HepG2 (cell line): ENCODE data around the gene CAPSL. TPM values are rescaled to one million over a fixed set of nuclear protein-coding genes. Genes with fewer than 3 reads are reported as not detected.

Source experiments
- ATAC-seq: fragments of 200-7000 bp; cut with Tn5 transposase; 3 replicates; pipeline ENCODE4 v1.9.1; 2020; ENCODE audit warnings: mild to moderate bottlenecking, moderate library complexity
- BruUV-seq: library from RNA; stranded (reverse); fragments of 400-500 nt; replicated peaks from 2 replicates; lab custom pipeline; 2021; lab: Mats Ljungman, UMichigan
- CTCF ChIA-PET: fragments of 300-600 bp; formaldehyde crosslinking; extraction: SDS; loops from one replicate; lab custom pipeline; 2021; ENCODE audit warnings: low total read pairs, inconsistent platforms, low intra/inter-chr PET ratio; lab: Yijun Ruan, JAX
- POLR2A ChIA-PET: fragments of 350-600 bp; sonication (Branson Sonifier 250); formaldehyde crosslinking; loops from one replicate; lab custom pipeline; 2020; ENCODE audit warnings: antibody characterized with exemption, inconsistent platforms; lab: Yijun Ruan, JAX
- DNase-seq: peaks from one replicate; pipeline ENCODE4 v3.0.0-alpha.2; 2015; ENCODE audit warnings: low spot score
- FAIRE-seq: peaks from 3 replicates; lab custom pipeline; 2011; peaks lifted over from hg19 to GRCh38; lab: Jason Lieb, UNC
- H2AFZ ChIP-seq: one replicate; pipeline ENCODE4 v1.6.1; 2011; ENCODE audit warnings: low read length, inconsistent platforms
- H3K27ac ChIP-seq: fragments of 300-600 bp; 3 replicates; pipeline ENCODE4 v1.8.0; 2011; ENCODE audit warnings: mixed run types, mild to moderate bottlenecking, mixed read lengths, low read length, inconsistent platforms; ENCODE audit not compliant: insufficient read depth; ENCODE audit errors: extremely low read length
- H3K27me3 ChIP-seq, 2 experiments: fragments of 200-600 bp in 1 of 2; 2 replicates in 1 of 2; 3 replicates in 1 of 2; pipeline versions ENCODE4 v1.6.0 to v1.8.0; 2011; ENCODE audit warnings: low read length in 2 of 2, mild to moderate bottlenecking in 2 of 2, moderate library complexity in 2 of 2, inconsistent platforms in 1 of 2; ENCODE audit not compliant: insufficient read depth in 2 of 2, control insufficient read depth in 1 of 2
- H3K36me3 ChIP-seq, 2 experiments: fragments of 200-600 bp in 1 of 2; replicated peaks in 1 of 2; 2 replicates in 1 of 2; 3 replicates in 1 of 2; pipeline versions ENCODE4 v1.5.1 to v1.8.0; 2011; ENCODE audit warnings: low read length in 2 of 2, inconsistent platforms in 1 of 2; ENCODE audit not compliant: insufficient read depth in 2 of 2, control insufficient read depth in 1 of 2
- H3K4me1 ChIP-seq: 2 replicates; pipeline ENCODE4 v1.5.1; 2012; ENCODE audit warnings: low read length, inconsistent platforms; ENCODE audit not compliant: insufficient read depth
- H3K4me2 ChIP-seq: 2 replicates; pipeline ENCODE4 v1.6.0; 2011; ENCODE audit warnings: low read depth, low read length, inconsistent platforms
- H3K4me3 ChIP-seq, 3 experiments: fragments of 200-600 bp in 1 of 3; sonication (generic), shearing (Covaris generic) in 1 of 3; replicated peaks in 1 of 3; 2 replicates each; pipeline ENCODE4 v1.5.1; 2011 to 2016; ENCODE audit warnings: low read length in 3 of 3, inconsistent platforms in 2 of 3, low read depth in 2 of 3, mild to moderate bottlenecking in 2 of 3, control low read depth in 1 of 3, mixed read lengths in 1 of 3; ENCODE audit not compliant: insufficient read depth in 1 of 3
- H3K79me2 ChIP-seq: one replicate; pipeline ENCODE4 v1.6.1; 2011; ENCODE audit warnings: low read length, inconsistent platforms; ENCODE audit not compliant: insufficient read depth
- H3K9ac ChIP-seq: 2 replicates; pipeline ENCODE4 v1.6.0; 2011; ENCODE audit warnings: mild to moderate bottlenecking, low read depth, low read length, inconsistent platforms; ENCODE audit not compliant: insufficient read depth
- H3K9me3 ChIP-seq: 2 replicates; pipeline ENCODE4 v1.5.1; 2012; ENCODE audit warnings: mild to moderate bottlenecking, low read length
- H4K20me1 ChIP-seq: 2 replicates; pipeline ENCODE4 v1.6.0; 2011; ENCODE audit warnings: inconsistent platforms, mild to moderate bottlenecking, low read length, moderate library complexity; ENCODE audit not compliant: insufficient read depth
- GABPA ChIP-seq, 2 experiments: IDR thresholded peaks; 2 replicates each; pipeline ENCODE4 v1.6.1; 2011 to 2016; ENCODE audit warnings: low read depth in 2 of 2, low read length in 1 of 2, missing biosample characterization in 1 of 2, missing genetic modification characterization in 1 of 2
- HNRNPK ChIP-seq: fragments of 200-400 bp; formaldehyde crosslinking; IDR thresholded peaks from 2 replicates; pipeline ENCODE4 v1.6.1; 2018; ENCODE audit warnings: low read length, low read depth, moderate library complexity, mild to moderate bottlenecking; ENCODE audit not compliant: poor library complexity, severe bottlenecking
- LCORL ChIP-seq, 2 experiments: fragments of 450-650 bp in 1 of 2; sonication (generic) in 1 of 2; formaldehyde crosslinking in 1 of 2; IDR thresholded peaks; 2 replicates each; pipeline versions ENCODE4 v1.5.0 to v1.6.1; 2017 to 2020; ENCODE audit warnings: antibody characterized with exemption in 1 of 2, missing genetic modification reagents in 1 of 2
- MZF1 ChIP-seq: sonication (generic); formaldehyde crosslinking; IDR thresholded peaks from 2 replicates; pipeline ENCODE4 v1.8.1; 2023; ENCODE audit warnings: mild to moderate bottlenecking, missing genetic modification reagents, borderline replicate concordance
- REPIN1 ChIP-seq: sonication (generic); formaldehyde crosslinking; IDR thresholded peaks from 2 replicates; pipeline ENCODE4 v1.8.0; 2022; ENCODE audit warnings: missing genetic modification reagents, low read depth, mild to moderate bottlenecking, borderline replicate concordance
- SNAI1 ChIP-seq: sonication (generic); formaldehyde crosslinking; IDR thresholded peaks from 2 replicates; pipeline ENCODE4 v1.5.0; 2020; ENCODE audit warnings: mild to moderate bottlenecking, missing genetic modification reagents, borderline replicate concordance
- SOX5 ChIP-seq: IDR thresholded peaks from 2 replicates; pipeline ENCODE4 v1.6.1; 2016; ENCODE audit warnings: borderline replicate concordance
- YEATS4 ChIP-seq: sonication (generic); formaldehyde crosslinking; IDR thresholded peaks from 2 replicates; pipeline ENCODE4 v1.4.0; 2020; ENCODE audit warnings: missing genetic modification reagents, borderline replicate concordance
- ZFP37 ChIP-seq: sonication (generic); formaldehyde crosslinking; IDR thresholded peaks from 2 replicates; pipeline ENCODE4 v1.4.0; 2020; ENCODE audit warnings: missing genetic modification reagents, borderline replicate concordance
- ZNF3 ChIP-seq: IDR thresholded peaks from 2 replicates; pipeline ENCODE4 v1.7.0; 2017; ENCODE audit warnings: inconsistent platforms
- ZNF660 ChIP-seq: sonication (generic); formaldehyde crosslinking; IDR thresholded peaks from 2 replicates; pipeline ENCODE4 v1.5.1; 2020; ENCODE audit warnings: mild to moderate bottlenecking, low read depth, missing genetic modification reagents, borderline replicate concordance
- in situ Hi-C: cut with HindIII; loops from 2 replicates; pipeline ENCODE4 v1.10.0; 2017; ENCODE audit warnings: low pct_unique_long_range_greater_than_20kb; ENCODE audit not compliant: extremely low pct_ligation_motif_present
- intact Hi-C: fragments of 100-400 bp; cut with micrococcal nuclease; formaldehyde crosslinking; loops from one replicate; pipeline ENCODE4 v1.10.0; 2022; ENCODE audit not compliant: unreplicated experiment
- polyA plus RNA-seq, 8 experiments: library from polyadenylated mRNA; depleted of rRNA in 3 of 8; stranded (reverse) in 7 of 8; unstranded in 1 of 8; fragments of >200 nt; fragmentation: Illumina TruSeq in 4 of 8; extraction: Trizol in 4 of 8; gene quantifications; 2 replicates each; pipeline versions ENCODE4 v1.2.1 to v1.2.3, GENCODE V29; 2011 to 2016; ENCODE audit warnings: low read depth in 4 of 8, missing spikeins in 1 of 8, mixed read lengths in 1 of 8; ENCODE audit not compliant: insufficient read depth in 1 of 8
- total RNA-seq, 5 experiments: library from RNA; depleted of rRNA; stranded (reverse); fragments of >200 nt; fragmentation: Illumina TruSeq; extraction: Trizol; gene quantifications; 2 replicates each; pipeline ENCODE4 v1.2.3, GENCODE V29; 2016; ENCODE audit warnings: low read depth in 1 of 5
- TF ChIP-seq, protein P1 (sequence below): sonication (generic); formaldehyde crosslinking; IDR thresholded peaks from 2 replicates; pipeline ENCODE4 v1.8.0; 2022; ENCODE audit warnings: mild to moderate bottlenecking, missing genetic modification reagents, moderate library complexity
- TF ChIP-seq, protein P2 (sequence below): IDR thresholded peaks from 2 replicates; pipeline ENCODE4 v1.6.1; 2012; ENCODE audit warnings: low read length, improper control_type of control experiment
- TF ChIP-seq, protein P3 (sequence below): sonication (generic); formaldehyde crosslinking; IDR thresholded peaks from 2 replicates; pipeline ENCODE4 v1.5.0; 2020; ENCODE audit warnings: missing genetic modification reagents

The CAPSL gene
- total and polyA plus RNA-seq, 2 of the 13 experiments (the other 11 are each of a cell fraction or from before 2014, with no cell fraction given) = not detected

DNA sequence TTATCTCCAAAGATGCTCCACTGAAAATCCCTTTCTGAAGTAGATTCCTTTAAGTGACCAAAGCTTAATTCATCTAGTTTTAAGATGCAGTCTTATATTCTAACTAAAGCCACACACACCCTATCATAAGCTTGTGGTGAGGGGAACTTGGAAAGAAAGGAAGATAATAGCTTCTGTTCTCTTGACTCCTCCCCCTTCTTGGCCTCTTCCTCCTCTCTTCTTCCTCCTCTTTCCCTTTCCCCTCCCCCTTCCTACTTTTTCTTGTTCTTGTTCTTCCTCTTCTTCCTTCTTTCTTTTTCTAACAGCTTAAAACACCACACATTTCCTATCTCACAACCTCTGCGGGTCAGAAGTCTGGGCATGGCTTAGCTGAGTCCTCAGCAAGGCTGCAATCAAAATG, 58.3 kb downstream of the CAPSL start (continued):
- TF ChIP-seq, protein P1, sequence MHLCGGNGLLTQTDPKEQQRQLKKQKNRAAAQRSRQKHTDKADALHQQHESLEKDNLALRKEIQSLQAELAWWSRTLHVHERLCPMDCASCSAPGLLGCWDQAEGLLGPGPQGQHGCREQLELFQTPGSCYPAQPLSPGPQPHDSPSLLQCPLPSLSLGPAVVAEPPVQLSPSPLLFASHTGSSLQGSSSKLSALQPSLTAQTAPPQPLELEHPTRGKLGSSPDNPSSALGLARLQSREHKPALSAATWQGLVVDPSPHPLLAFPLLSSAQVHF (CRISPR knock-in tag) = no peak
- TF ChIP-seq, protein P2, sequence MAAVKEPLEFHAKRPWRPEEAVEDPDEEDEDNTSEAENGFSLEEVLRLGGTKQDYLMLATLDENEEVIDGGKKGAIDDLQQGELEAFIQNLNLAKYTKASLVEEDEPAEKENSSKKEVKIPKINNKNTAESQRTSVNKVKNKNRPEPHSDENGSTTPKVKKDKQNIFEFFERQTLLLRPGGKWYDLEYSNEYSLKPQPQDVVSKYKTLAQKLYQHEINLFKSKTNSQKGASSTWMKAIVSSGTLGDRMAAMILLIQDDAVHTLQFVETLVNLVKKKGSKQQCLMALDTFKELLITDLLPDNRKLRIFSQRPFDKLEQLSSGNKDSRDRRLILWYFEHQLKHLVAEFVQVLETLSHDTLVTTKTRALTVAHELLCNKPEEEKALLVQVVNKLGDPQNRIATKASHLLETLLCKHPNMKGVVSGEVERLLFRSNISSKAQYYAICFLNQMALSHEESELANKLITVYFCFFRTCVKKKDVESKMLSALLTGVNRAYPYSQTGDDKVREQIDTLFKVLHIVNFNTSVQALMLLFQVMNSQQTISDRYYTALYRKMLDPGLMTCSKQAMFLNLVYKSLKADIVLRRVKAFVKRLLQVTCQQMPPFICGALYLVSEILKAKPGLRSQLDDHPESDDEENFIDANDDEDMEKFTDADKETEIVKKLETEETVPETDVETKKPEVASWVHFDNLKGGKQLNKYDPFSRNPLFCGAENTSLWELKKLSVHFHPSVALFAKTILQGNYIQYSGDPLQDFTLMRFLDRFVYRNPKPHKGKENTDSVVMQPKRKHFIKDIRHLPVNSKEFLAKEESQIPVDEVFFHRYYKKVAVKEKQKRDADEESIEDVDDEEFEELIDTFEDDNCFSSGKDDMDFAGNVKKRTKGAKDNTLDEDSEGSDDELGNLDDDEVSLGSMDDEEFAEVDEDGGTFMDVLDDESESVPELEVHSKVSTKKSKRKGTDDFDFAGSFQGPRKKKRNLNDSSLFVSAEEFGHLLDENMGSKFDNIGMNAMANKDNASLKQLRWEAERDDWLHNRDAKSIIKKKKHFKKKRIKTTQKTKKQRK = no peak
- TF ChIP-seq YEATS4 (CRISPR knock-in tag) = no peak
- no peak for TF ChIP-seq REPIN1 (CRISPR knock-in tag)
- no peak for TF ChIP-seq HNRNPK

DNA sequence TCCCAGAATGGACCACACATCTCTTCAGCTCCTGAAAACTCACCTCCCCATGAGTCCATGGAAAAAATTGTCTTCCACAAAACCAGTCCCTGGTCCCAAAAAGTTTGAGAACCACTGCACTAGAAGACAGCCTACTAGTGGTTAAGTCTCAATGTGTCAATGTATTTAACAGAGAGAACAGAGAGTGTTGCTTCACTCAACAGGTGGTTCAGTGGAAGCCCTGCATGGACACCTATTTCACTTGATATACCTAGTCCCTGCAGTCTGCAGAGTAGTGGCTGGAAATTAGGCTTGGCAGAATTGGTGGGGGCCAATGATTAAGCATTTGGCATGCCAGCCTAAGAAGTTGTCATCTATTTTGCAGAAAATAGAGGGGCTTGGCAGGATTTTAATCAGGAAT, 58.8 kb downstream of the CAPSL start:
- Histone ChIP-seq H3K27me3 (no peaks in the 10 kb centered on the region), H3K4me3 (no peak overlapping the region), H3K9ac (no peak overlapping the region), H4K20me1 (no peaks in the 10 kb centered on the region), H3K79me2 (no peaks in the 10 kb centered on the region), H2AFZ (no peak overlapping the region), H3K9me3 (no peaks in the 10 kb centered on the region), H3K4me1 (no peaks in the 10 kb centered on the region), H3K27ac (no peak overlapping the region), H3K36me3 (no peaks in the 10 kb centered on the region), H3K4me2 (no peak overlapping the region)
- BruUV-seq = no TSS peak
- no peak for DNase-seq
- ChIA-PET CTCF (no interaction called here), POLR2A (no interaction called here)
- ATAC-seq = no peak
- intact Hi-C loops = no loop called here
- in situ Hi-C loops = no loop called here
- FAIRE-seq = no peak
- TF ChIP-seq, protein P3, sequence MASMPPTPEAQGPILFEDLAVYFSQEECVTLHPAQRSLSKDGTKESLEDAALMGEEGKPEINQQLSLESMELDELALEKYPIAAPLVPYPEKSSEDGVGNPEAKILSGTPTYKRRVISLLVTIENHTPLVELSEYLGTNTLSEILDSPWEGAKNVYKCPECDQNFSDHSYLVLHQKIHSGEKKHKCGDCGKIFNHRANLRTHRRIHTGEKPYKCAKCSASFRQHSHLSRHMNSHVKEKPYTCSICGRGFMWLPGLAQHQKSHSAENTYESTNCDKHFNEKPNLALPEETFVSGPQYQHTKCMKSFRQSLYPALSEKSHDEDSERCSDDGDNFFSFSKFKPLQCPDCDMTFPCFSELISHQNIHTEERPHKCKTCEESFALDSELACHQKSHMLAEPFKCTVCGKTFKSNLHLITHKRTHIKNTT (CRISPR knock-in tag) = no peak
- TF ChIP-seq ZNF660 (no peak), SOX5 (CRISPR knock-in tag) (no peak), SNAI1 (CRISPR knock-in tag) (no peak), LCORL (IDR thresholded peaks at IDR 0.05) (no peak), LCORL (CRISPR knock-in tag; IDR thresholded peaks at IDR 0.05) (no peak), GABPA (IDR thresholded peaks at IDR 0.05; ENCODE audit: low read depth, low read length) (no peak), GABPA (CRISPR knock-in tag; IDR thresholded peaks at IDR 0.05; ENCODE audit: low read depth) (no peak), ZNF3 (CRISPR knock-in tag) (no peak), ZFP37 (CRISPR knock-in tag) (no peak), MZF1 (CRISPR knock-in tag) (no peak)
